HepG2 (cell line): ENCODE measurements around the gene ANKUB1.

Experiments used
- ATM ChIP-seq: fragments of 450-650 bp; IDR thresholded peaks from 2 replicates; pipeline ENCODE4 v1.7.1; 2017; ENCODE audit warnings: mild to moderate bottlenecking, borderline replicate concordance
- CREM ChIP-seq, 2 experiments: sonication (generic) in 1 of 2; formaldehyde crosslinking in 1 of 2; IDR thresholded peaks; 2 replicates each; pipeline versions ENCODE4 v1.4.0 to v1.6.1; 2016 to 2020; ENCODE audit warnings: antibody characterized with exemption in 1 of 2, mild to moderate bottlenecking in 1 of 2, missing genetic modification reagents in 1 of 2
- HOXA7 ChIP-seq: sonication (generic); formaldehyde crosslinking; IDR thresholded peaks from 2 replicates; pipeline ENCODE4 v1.8.1; 2022; ENCODE audit warnings: mild to moderate bottlenecking, missing genetic modification reagents, moderate library complexity
- ISL2 ChIP-seq: sonication (generic); formaldehyde crosslinking; IDR thresholded peaks from 2 replicates; pipeline ENCODE4 v1.5.0; 2020; ENCODE audit warnings: missing genetic modification reagents
- TCF7 ChIP-seq: sonication (generic); IDR thresholded peaks from 2 replicates; pipeline ENCODE4 v1.6.1; 2016; ENCODE audit warnings: antibody characterized with exemption, low read depth
- ZNF274 ChIP-seq: sonication (generic); formaldehyde crosslinking; IDR thresholded peaks from 2 replicates; pipeline ENCODE4 v1.5.1; 2020; ENCODE audit warnings: mild to moderate bottlenecking, missing genetic modification reagents
- ZNF746 ChIP-seq: sonication (generic); formaldehyde crosslinking; IDR thresholded peaks from 2 replicates; pipeline ENCODE4 v1.8.0; 2022; ENCODE audit warnings: mild to moderate bottlenecking, missing genetic modification reagents
- TF ChIP-seq, protein P1 (sequence below): sonication (generic); formaldehyde crosslinking; IDR thresholded peaks from 2 replicates; pipeline ENCODE4 v1.5.0; 2020; ENCODE audit warnings: mild to moderate bottlenecking, missing genetic modification reagents, borderline replicate concordance

DNA sequence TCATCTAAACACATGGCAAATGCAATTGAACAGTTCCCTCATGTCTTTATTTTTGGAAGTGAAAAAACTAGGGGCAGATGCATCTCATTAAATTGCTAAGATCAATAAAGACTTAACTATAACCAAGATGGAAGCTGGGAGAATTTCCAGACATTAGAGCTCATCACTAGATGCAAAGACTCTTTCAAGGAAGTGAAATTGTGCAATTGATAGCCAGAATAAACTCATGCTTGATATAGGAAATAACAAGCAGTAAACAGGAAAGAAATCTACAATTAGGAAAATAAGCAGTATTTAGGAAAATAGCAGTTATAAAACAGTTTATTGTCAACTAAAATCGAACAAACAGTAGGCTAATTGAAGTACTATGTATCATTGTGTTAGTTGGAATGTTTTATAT is 8.8 kb upstream of the ANKUB1 start:
- no peak for TF ChIP-seq CREM (IDR thresholded peaks at IDR 0.05)
- no peak for TF ChIP-seq CREM (CRISPR knock-in tag; IDR thresholded peaks at IDR 0.05)
- TF ChIP-seq ZNF746 (CRISPR knock-in tag) = no peak
- no peak for TF ChIP-seq ISL2 (CRISPR knock-in tag)
- TF ChIP-seq ZNF274 (CRISPR knock-in tag) = no peak
- TF ChIP-seq, protein P1, sequence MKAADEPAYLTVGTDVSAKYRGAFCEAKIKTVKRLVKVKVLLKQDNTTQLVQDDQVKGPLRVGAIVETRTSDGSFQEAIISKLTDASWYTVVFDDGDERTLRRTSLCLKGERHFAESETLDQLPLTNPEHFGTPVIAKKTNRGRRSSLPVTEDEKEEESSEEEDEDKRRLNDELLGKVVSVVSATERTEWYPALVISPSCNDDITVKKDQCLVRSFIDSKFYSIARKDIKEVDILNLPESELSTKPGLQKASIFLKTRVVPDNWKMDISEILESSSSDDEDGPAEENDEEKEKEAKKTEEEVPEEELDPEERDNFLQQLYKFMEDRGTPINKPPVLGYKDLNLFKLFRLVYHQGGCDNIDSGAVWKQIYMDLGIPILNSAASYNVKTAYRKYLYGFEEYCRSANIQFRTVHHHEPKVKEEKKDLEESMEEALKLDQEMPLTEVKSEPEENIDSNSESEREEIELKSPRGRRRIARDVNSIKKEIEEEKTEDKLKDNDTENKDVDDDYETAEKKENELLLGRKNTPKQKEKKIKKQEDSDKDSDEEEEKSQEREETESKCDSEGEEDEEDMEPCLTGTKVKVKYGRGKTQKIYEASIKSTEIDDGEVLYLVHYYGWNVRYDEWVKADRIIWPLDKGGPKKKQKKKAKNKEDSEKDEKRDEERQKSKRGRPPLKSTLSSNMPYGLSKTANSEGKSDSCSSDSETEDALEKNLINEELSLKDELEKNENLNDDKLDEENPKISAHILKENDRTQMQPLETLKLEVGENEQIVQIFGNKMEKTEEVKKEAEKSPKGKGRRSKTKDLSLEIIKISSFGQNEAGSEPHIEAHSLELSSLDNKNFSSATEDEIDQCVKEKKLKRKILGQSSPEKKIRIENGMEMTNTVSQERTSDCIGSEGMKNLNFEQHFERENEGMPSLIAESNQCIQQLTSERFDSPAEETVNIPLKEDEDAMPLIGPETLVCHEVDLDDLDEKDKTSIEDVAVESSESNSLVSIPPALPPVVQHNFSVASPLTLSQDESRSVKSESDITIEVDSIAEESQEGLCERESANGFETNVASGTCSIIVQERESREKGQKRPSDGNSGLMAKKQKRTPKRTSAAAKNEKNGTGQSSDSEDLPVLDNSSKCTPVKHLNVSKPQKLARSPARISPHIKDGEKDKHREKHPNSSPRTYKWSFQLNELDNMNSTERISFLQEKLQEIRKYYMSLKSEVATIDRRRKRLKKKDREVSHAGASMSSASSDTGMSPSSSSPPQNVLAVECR (CRISPR knock-in tag) = no peak
- no peak for TF ChIP-seq ATM
- TF ChIP-seq HOXA7 (CRISPR knock-in tag) = no peak
- no peak for TF ChIP-seq TCF7
